BE2C (cell line): Measurements from ENCODE around the gene KRTAP5-9.
"Not testable (repeated sequence)": the region's sequence is repeated elsewhere in the genome, so short reads cannot be mapped to it uniquely, and the experiment has no call there.

Experiments used
- DNase-seq: peaks from one replicate; pipeline ENCODE4 v3.0.0-alpha.2; 2020
- H3K27me3 ChIP-seq: fragments of 250-450 bp; sonication (Bioruptor Pico); 2 replicates; pipeline ENCODE4 v1.5.1; 2020; ENCODE audit warnings: mild to moderate bottlenecking
- H3K36me3 ChIP-seq: fragments of 250-450 bp; sonication (Bioruptor Pico); 2 replicates; pipeline ENCODE4 v1.5.1; 2020; ENCODE audit warnings: mild to moderate bottlenecking
- H3K4me1 ChIP-seq: fragments of 250-450 bp; sonication (Bioruptor Pico); 2 replicates; pipeline ENCODE4 v1.5.1; 2020
- H3K4me3 ChIP-seq: 2 replicates; pipeline ENCODE4 v1.5.1; 2011; ENCODE audit warnings: low read depth, low read length
- H3K9me3 ChIP-seq: fragments of 250-450 bp; sonication (Bioruptor Pico); 2 replicates; pipeline ENCODE4 v1.5.1; 2020
- TF ChIP-seq, protein P1 (sequence below): IDR thresholded peaks from 2 replicates; pipeline ENCODE4 v1.5.1; 2012; ENCODE audit warnings: mild to moderate bottlenecking, low read depth, low read length

KRTAP5-9 gene

DNA sequence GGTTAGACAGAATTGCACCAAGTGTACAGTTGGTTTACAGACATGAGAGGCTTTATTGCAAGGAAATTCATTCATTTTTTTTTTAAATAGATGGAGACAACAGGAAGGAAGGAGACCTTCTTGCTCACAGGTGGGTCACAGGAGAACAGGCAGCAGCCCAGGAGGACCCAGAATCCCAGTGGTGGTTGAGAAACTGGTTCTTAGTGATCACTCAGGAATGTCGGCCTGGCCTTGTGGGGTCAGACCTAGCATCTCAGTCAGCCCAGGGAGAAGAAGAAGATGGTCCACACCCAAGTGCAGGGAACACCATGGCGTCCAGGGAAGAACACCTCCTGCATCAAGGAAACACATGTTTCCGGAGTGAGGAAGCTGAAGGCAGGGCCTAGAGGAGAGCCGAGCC is 33.6 kb downstream of the KRTAP5-9 start:
- no peaks in the 10 kb centered on the region for H3K4me1 ChIP-seq
- no peaks in the 10 kb centered on the region for H3K9me3 ChIP-seq
- no peak overlapping the region for H3K4me3 ChIP-seq
- no peaks in the 10 kb centered on the region for H3K36me3 ChIP-seq
- H3K27me3 ChIP-seq: no peaks in the 10 kb centered on the region; the same call in 1 of the 2 replicates
- TF ChIP-seq, protein P1, sequence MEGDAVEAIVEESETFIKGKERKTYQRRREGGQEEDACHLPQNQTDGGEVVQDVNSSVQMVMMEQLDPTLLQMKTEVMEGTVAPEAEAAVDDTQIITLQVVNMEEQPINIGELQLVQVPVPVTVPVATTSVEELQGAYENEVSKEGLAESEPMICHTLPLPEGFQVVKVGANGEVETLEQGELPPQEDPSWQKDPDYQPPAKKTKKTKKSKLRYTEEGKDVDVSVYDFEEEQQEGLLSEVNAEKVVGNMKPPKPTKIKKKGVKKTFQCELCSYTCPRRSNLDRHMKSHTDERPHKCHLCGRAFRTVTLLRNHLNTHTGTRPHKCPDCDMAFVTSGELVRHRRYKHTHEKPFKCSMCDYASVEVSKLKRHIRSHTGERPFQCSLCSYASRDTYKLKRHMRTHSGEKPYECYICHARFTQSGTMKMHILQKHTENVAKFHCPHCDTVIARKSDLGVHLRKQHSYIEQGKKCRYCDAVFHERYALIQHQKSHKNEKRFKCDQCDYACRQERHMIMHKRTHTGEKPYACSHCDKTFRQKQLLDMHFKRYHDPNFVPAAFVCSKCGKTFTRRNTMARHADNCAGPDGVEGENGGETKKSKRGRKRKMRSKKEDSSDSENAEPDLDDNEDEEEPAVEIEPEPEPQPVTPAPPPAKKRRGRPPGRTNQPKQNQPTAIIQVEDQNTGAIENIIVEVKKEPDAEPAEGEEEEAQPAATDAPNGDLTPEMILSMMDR: no peak
- no peak for DNase-seq

GRCh38 chr11:71582309-71582895 is 34.2 kb downstream of the KRTAP5-9 start, which contains the start of gene KRTAP5-11:
Gene KRTAP5-11, minus strand, starts transcription at chr11:71582875. Its CDS starts 38 bp downstream, at chr11:71582837.
- TF ChIP-seq, protein P1: no peak
- H3K9me3 ChIP-seq: no peaks in the 10 kb centered on the region
- no peak for DNase-seq

DNA sequence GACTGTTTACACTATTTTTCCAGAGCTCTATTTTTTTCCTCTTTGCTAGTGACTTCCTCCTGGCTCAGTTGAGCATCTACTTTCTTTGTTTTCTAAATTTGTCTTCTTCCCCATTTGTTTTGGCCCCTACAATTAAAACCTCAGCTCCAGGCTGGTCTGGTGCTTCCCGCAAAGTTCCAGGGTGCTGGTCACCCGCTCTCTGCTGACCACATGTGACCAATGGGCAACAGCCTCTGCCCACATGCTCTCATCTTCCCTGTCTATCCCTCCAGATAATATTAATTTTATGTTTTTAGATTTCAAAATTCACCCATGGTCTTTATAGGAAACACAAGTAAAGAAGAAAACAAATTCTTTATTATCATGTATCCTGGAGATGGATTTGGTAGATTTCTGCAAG is 34.7 kb downstream of the KRTAP5-9 start:
- H3K27me3 ChIP-seq, H3K4me3 ChIP-seq, H3K36me3 ChIP-seq, H3K9me3 ChIP-seq, DNase-seq, H3K4me1 ChIP-seq: not testable (repeated sequence)

More at GRCh38 chr11:71582309-71582895, 34.2 kb downstream of the KRTAP5-9 start, which contains the start of gene KRTAP5-11:
- Histone ChIP-seq H3K27me3 (no peaks in the 10 kb centered on the region; the same call in 1 of the 2 replicates), H3K36me3 (no peaks in the 10 kb centered on the region), H3K4me3 (no peak within 1 kb of the TSS), H3K4me1 (no peaks in the 10 kb centered on the region)

DNA sequence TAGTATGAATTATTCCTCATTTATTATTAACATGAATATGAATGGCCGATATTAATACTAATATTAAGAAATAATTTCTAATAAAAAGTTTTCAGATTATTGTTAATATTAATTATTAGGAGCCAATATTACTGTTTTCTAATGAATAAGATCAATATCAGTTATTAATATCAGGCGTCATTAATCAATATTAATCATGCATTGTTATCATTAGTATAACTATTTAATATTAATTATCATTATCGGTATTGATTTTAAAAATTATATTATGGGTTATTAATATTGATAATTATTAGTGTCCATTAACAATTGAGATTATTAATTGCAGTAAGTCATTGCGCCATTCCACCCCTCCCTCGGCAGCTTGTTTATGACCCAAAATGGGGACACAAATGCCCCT is 37.5 kb downstream of the KRTAP5-9 start:
- DNase-seq, H3K4me3 ChIP-seq, H3K36me3 ChIP-seq, H3K9me3 ChIP-seq, H3K4me1 ChIP-seq, H3K27me3 ChIP-seq: not testable (repeated sequence)

GRCh38 chr11:71588314-71588713 is 40.1 kb downstream of the KRTAP5-9 start:
- H3K27me3 ChIP-seq, H3K4me3 ChIP-seq, DNase-seq, H3K4me1 ChIP-seq, H3K36me3 ChIP-seq, H3K9me3 ChIP-seq: not testable (repeated sequence)

- not testable (repeated sequence) for H3K4me3 ChIP-seq, H3K9me3 ChIP-seq, DNase-seq, H3K36me3 ChIP-seq, H3K4me1 ChIP-seq, H3K27me3 ChIP-seq
These were observed 40.8 kb downstream of the KRTAP5-9 start for GRCh38 chr11:71588822-71589545.

- H3K9me3 ChIP-seq, H3K27me3 ChIP-seq, DNase-seq, H3K4me1 ChIP-seq, H3K4me3 ChIP-seq, H3K36me3 ChIP-seq: not testable (repeated sequence)
These were observed 41.3 kb downstream of the KRTAP5-9 start for GRCh38 chr11:71589546-71589920.
